ENCODE results near the gene SPTB. TPM values are rescaled to one million over a fixed set of nuclear protein-coding genes. Genes with fewer than 3 reads are reported as not detected.

SPTB gene
- total RNA-seq, 4 donors from 2014 or later = 0.13 to 3.8 (median 1.5) TPM

GRCh38 chr14:64734990-64735389 lies 144.7 kb downstream of the SPTB start:
- WGBS, 2 donors = 58 to 71% methylated on average over 4 to 6 of the region's 6 CpGs
- DNase-seq = no peak
- Histone ChIP-seq H3K4me3 (no peak overlapping the region), H3K9me3 (no peaks in the 10 kb centered on the region), H3K36me3 (peaks cover 35 to 97% (median 52%) of the 10 kb centered on the region in 3 donors), H3K27me3 (no peaks in the 10 kb centered on the region), H3K4me1 (peaks cover 13 to 53% (median 19%) of the 10 kb centered on the region in 3 donors), H3K27ac (peak overlapping the region in 2 of 4 donors; percentile 12 to 29)
- intact Hi-C loops (cut with DNase I) = no loop called here
- TF ChIP-seq POLR2A (IDR thresholded peaks at IDR 0.05) (no peak), CTCF (IDR thresholded peaks at IDR 0.05) (no peak)

- no peak overlapping the region for H3K4me3 ChIP-seq
- peak overlapping the region in 1 of 4 donors; percentile 29 for H3K27ac ChIP-seq
- WGBS, 2 donors = 44 to 83% methylated on average over 1 of the region's 1 CpG
- no peak for TF ChIP-seq CTCF (IDR thresholded peaks at IDR 0.05)
- no peak for TF ChIP-seq POLR2A (IDR thresholded peaks at IDR 0.05)
- peaks cover 32 to 97% (median 54%) of the 10 kb centered on the region in 3 donors for H3K36me3 ChIP-seq
- H3K4me1 ChIP-seq = peaks cover 13 to 62% (median 19%) of the 10 kb centered on the region in 3 donors
- no peaks in the 10 kb centered on the region for H3K9me3 ChIP-seq
- intact Hi-C loops (cut with DNase I) = no loop called here
- DNase-seq = no peak
- no peaks in the 10 kb centered on the region for H3K27me3 ChIP-seq
These were observed 145.8 kb downstream of the SPTB start for GRCh38 chr14:64733899-64734298.

- peaks cover 13 to 59% (median 19%) of the 10 kb centered on the region in 3 donors for H3K4me1 ChIP-seq
- no peak overlapping the region for H3K27ac ChIP-seq
- H3K27me3 ChIP-seq = no peaks in the 10 kb centered on the region
- no peaks in the 10 kb centered on the region for H3K9me3 ChIP-seq
- WGBS, 2 donors = 88 to 93% methylated on average over 9 to 11 of the region's 11 CpGs
- H3K36me3 ChIP-seq = peaks cover 35 to 97% (median 57%) of the 10 kb centered on the region in 3 donors
- no peak for TF ChIP-seq POLR2A (IDR thresholded peaks at IDR 0.05)
- TF ChIP-seq CTCF (IDR thresholded peaks at IDR 0.05) = no peak
- intact Hi-C loops (cut with DNase I) = no loop called here
- H3K4me3 ChIP-seq = no peak overlapping the region
- no peak for DNase-seq
These were observed 146.4 kb downstream of the SPTB start for GRCh38 chr14:64733321-64733720.

DNA sequence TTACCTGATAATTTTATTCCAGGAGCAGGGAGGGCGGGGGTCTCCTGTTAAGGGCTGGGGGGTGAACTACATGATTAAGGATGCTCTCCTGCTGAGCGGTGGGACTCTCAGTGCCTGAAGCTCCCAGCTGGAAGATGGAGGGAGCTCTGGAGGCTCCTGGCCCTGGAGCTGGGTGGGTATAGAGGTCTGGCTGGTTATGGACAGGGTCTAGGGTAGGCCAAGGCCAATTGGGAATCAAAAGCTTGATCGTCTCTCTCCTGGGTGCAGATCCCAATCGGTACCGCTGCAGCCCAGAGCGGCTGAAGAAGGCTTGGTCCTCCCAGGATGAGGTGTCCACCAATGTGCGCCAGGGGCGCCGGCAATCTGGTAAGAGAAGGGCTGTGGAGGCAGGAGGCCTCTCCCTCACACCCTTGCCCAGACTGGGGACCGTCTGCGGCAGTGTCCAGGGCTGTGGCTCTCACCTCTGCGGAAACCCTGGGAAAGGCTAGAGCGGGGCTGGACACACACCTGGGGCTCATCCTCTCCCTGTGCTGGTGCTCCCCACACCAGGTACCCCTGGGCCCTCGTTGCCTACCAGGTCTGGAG lies 147.1 kb downstream of the SPTB start:
- no peak overlapping the region for H3K27ac ChIP-seq
- H3K4me1 ChIP-seq = peaks cover 13 to 59% (median 16%) of the 10 kb centered on the region in 3 donors
- no peaks in the 10 kb centered on the region for H3K27me3 ChIP-seq
- H3K36me3 ChIP-seq = peaks cover 42 to 97% (median 59%) of the 10 kb centered on the region in 3 donors
- no peak for DNase-seq
- intact Hi-C loops (cut with DNase I) = no loop called here
- 89 to 93% methylated on average over 3 to 10 of the region's 14 CpGs for WGBS, 2 donors
- H3K9me3 ChIP-seq = no peaks in the 10 kb centered on the region
- no peak overlapping the region for H3K4me3 ChIP-seq
- no peak for TF ChIP-seq POLR2A (IDR thresholded peaks at IDR 0.05)
- no peak for TF ChIP-seq CTCF (IDR thresholded peaks at IDR 0.05)

- Histone ChIP-seq H3K27me3 (no peaks in the 10 kb centered on the region), H3K9me3 (no peaks in the 10 kb centered on the region), H3K27ac (no peak overlapping the region), H3K4me3 (no peak overlapping the region), H3K4me1 (peaks cover 8 to 59% (median 13%) of the 10 kb centered on the region in 3 donors), H3K36me3 (peaks cover 44 to 96% (median 61%) of the 10 kb centered on the region in 3 donors)
- no peak for TF ChIP-seq POLR2A (IDR thresholded peaks at IDR 0.05)
- TF ChIP-seq CTCF (IDR thresholded peaks at IDR 0.05) = no peak
- no CpG with 5 or more reads among the region's 4 CpGs for whole genome bisulfite sequencing, 2 donors
- intact Hi-C loops (cut with DNase I) = no loop called here
- no peak for DNase-seq
These were observed 147.6 kb downstream of the SPTB start for GRCh38 chr14:64732066-64732465.

Measured in esophagus squamous epithelium (tissue), 5 donors.